Measurements from ENCODE around the gene CDSN.
"Not testable (repeated sequence)": the region's sequence is repeated elsewhere in the genome, so short reads cannot be mapped to it uniquely, and the experiment has no call there.

Gene CDSN, protein sequence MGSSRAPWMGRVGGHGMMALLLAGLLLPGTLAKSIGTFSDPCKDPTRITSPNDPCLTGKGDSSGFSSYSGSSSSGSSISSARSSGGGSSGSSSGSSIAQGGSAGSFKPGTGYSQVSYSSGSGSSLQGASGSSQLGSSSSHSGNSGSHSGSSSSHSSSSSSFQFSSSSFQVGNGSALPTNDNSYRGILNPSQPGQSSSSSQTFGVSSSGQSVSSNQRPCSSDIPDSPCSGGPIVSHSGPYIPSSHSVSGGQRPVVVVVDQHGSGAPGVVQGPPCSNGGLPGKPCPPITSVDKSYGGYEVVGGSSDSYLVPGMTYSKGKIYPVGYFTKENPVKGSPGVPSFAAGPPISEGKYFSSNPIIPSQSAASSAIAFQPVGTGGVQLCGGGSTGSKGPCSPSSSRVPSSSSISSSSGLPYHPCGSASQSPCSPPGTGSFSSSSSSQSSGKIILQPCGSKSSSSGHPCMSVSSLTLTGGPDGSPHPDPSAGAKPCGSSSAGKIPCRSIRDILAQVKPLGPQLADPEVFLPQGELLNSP

GRCh38 chr6:31120151-31120915 lies at the start of gene CDSN:
Gene CDSN, minus strand, starts transcription at chr6:31120446. Its CDS starts 27 bp downstream, at chr6:31120419.
- DNase-seq, result no peak

DNA sequence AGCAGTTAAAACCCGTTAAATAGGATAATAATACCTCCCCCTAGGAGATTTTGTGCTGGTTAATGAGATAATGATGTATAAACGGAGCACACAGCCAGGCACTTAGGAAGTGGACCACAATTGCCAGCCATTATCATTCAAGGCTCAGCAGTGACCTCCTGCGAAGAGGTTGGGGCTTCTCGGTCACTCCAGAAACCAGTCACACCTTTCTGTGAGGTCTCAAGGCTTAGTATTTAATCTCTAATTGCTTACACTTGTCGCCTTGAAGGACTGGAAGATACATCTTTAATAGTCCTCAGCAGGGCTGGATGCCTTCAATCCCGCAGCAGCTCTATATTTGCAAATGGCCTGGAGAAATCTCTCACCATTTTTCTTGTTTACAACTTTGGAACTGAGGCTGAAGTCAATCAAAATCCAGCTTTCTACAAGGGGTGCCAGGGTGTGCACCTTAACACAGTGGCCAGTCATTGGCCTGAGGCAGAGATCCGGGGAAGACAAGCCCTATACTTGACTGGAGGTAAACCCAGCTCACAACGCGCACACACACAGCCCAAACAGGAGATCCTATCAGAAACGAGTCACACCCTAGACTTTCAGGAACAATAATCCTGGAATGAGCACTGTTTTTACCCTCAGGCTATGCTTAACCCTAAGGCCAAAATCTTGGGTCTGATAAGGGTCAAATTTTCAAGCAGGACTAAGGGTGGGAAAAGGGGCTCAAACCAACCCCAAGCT lies 49.0 kb upstream of the CDSN start:
- no peak for DNase-seq

DNA sequence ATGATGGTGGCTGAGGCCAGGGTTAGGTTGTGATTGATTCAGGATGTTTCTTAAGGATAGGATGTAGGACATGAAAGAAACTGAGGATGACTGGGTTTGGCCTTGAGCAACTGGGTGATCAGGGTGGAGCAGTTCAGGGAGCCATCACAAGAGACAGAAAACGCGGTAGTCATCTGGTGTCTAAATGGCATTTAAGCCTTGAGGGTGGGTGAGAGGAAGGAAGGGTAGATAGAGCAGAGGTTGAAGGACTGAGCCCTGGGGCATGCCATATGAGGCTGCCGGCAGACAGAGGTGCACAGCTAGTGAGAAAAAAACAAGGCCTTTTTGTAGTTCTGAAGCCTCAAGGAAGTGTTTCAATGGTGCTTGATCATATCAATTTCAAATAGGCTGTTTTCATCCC lies 48.4 kb upstream of the CDSN start:
- no peak for DNase-seq

GRCh38 chr6:31165986-31166385 lies 45.7 kb upstream of the CDSN start:
- no peak for DNase-seq

- not testable (repeated sequence) for DNase-seq
These were observed 45.0 kb upstream of the CDSN start for GRCh38 chr6:31165064-31165832.

DNA sequence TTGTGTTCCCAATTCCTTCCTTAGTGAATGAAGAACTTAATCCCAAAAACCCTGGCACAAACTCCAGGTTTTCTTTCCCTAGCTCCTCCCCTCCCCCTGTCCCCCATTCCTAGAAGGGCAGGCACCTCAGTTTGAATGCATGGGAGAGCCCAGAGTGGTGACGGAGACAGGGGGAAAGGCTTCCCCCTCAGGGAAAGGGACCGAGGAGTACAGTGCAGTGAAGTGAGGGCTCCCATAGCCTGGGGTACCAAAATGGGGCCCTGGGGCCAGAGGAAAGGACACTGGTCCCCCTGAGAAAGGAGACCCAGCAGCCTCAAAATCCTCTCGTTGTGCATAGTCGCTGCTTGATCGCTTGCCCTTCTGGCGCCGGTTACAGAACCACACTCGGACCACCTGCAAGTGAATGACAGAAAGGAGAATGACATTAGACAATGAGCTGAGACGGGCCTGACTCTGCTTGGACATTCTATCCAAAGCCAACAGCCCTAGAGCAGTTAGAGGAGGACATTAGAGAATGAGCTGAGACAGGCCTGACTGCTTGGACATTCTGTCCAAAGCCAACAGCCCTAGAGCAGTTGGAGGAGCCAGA lies 44.3 kb upstream of the CDSN start:
- not testable (repeated sequence) for DNase-seq

GRCh38 chr6:31163922-31164321 lies 43.7 kb upstream of the CDSN start:
- no peak for DNase-seq

GRCh38 chr6:31162463-31163165 lies 42.4 kb upstream of the CDSN start:
- DNase-seq, result no peak

DNA sequence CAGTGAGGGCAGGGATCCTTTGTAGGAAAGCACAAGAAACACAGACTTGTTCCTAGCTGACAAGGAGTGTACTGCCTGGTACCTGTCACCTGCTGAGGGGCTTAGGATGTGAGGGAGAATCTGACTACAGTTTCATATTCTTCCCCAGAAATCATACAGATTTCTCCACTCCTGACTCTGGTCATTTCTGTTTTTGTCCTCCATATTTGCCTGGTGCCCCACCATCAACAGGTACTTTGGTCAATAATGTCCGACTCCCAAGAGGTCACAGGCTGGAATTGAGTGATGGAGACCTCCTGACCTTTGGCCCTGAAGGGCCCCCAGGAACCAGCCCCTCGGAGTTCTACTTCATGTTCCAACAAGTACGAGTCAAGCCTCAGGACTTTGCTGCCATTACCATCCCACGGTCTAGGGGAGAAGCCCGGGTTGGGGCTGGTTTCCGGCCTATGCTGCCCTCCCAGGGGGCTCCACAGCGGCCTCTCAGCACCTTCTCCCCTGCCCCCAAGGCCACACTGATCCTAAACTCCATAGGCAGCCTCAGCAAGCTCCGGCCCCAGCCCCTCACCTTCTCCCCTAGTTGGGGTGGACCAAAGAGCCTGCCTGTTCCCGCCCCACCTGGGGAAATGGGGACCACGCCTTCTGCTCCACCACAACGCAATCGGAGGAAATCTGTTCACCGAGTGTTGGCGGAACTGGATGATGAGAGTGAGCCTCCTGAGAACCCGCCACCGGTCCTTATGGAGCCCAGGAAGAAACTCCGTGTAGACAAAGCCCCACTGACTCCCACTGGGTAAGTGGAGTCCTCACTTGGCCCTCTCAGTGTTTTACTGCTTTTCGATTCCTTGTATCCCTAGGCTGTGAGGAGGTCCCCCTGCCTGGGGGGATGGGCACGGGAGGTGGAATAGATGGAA lies 41.2 kb upstream of the CDSN start:
- DNase-seq, result no peak

DNA sequence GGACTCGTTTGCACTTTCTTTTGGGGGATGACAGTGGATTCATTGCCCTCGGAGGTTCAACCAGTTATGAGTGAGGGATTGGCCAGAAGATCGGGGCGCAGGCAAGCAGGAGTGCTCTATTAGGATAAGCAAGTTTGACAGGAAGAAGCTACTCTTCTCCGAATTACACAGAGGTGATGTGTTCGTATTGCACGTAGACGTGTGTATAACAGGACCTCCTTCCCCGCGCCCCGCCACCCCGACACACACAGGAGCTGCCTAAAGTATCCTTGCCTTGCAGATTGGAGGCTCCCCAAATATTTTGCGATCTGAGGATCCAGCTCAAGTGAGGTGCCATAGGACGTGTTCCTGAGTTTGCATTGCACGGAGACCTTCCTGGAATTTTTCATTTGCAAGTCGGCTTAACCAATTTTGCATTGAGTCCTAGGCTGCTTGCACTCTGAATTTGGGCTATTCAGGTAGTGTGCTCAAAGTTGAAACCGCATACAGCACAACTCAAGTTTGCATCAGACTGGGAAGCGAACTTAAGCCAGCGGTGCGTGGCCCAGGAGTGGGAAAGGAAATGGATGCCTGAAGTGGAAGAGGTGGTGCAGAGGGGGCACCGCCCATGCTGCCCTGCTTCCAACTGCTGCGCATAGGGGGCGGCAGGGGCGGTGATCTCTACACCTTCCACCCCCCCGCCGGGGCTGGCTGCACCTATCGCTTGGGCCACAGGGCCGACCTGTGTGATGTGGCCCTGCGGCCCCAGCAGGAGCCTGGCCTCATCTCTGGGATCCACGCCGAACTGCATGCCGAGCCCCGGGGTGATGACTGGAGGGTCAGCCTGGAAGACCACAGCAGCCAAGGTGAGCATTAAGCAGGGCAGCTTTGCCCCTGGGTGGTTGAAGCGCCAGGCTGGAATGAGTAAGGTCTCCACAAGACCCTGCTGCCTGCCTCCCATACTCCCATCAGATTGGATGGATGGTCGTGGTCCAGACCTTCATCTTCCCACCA lies 38.9 kb upstream of the CDSN start:
- peak; percentile 39 for DNase-seq

- DNase-seq, result peak; percentile 99
These were observed 38.1 kb upstream of the CDSN start, which contains the start of gene TCF19 for GRCh38 chr6:31158140-31158862. Gene TCF19, plus strand, starts transcription at chr6:31158589. Its CDS starts 881 bp downstream, at chr6:31159470.

DNA sequence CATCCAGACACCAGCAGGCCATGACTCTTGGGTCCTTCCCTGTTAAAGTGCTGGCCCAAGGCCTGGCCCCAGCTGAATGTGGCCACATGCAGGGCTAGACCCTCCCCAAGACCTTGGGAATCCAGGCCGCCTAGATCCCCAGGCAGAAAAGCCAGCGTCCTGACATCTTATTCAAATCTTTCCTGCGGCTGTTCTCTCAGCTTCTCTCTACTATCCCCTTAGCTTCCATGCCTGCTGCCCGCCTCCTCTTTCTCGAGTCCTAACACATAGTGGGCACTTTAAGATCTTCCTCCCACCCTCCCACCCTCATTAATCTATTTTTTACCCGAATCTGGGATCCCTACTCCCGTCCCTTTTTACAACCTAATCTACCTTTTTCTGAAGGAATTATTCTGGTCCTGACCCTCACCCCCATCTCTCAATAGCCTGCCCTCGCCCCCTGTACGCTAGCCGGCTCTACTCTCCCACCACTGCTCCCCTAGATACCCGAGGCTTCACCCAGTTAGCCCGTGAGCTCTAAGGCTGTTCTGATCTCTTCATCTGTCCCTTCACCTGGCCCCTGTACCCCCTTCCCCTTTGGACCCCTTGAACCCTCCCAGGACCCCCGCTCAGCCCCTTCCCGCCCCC lies 37.4 kb upstream of the CDSN start, which contains the start of gene CCHCR1:
TSS of gene CCHCR1 (minus strand) at position 290 of the 627 bp plus-strand sequence. CDS start at position 88, 202 bp downstream.
- no peak for DNase-seq

DNA sequence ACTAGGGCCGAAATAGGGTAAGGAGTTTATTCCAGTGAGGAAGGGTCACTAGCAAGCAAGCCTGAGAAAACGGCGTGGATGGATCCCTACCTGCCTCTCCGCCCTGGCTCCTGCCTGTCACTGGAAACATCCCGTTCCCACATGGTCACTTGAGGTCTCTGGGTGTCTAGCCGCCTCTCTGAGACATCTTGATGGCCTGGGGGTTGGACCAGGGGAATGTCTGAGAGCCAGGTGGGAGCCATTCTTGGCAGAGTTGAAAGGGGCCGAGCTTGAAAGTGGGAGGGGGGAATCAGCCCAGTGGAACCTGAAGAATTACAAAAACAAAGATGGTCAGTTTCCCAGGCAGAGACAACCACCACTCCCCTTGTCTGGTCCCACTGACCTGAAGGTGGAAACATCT lies 36.4 kb upstream of the CDSN start:
- DNase-seq, result no peak

GRCh38 chr6:31154436-31154835 lies 34.2 kb upstream of the CDSN start:
- DNase-seq, result no peak

DNA sequence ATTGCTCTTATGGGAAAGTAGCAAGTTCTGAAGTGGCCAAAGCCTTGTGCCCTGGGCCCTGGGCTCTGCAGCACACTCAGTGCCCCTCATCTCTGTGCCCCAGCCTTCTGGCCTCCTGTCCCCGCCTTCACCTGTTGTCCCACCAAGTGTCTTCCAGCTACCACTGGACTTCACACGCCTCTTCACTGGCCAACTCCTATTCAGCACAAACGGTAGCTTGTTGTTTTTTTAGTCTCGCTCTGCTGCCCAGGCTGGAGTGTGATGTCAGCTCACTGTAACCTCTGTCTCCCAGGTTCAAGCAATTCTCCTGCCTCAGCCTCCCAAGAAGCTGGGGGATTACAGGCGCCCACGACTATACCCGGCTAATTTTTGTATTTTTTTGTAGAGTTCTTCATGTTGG lies 32.5 kb upstream of the CDSN start:
- no peak for DNase-seq

DNA sequence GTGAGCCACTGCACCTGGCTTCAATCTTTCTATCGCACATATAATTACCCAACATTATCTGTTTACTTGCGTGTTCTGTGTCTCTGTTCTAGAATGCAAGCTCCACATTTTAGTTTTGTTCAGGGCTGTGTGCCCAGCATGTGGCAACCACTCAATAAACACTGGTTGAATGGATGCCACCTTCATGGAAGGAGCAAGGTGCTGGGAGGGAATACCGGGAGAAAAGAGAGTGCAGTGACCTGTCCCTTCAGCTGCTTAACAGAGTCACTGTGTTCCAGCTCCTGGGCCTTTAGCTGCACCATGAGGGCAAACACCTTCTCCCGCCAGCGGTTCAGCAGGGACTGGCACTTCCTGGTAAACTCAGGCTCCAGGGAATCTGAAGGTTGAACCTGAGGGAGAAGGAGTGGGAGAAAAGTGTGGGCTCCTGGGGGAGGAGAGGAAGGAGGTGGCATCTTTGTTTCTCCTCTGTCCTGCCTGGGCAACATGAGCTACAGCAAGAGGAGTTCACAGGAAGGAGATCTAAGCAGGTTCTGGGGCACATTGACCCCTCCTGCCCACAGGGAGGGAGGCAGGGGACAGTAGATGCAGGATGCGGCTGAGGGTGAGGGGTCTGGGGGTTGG lies 29.7 kb upstream of the CDSN start:
- DNase-seq, result no peak

DNA sequence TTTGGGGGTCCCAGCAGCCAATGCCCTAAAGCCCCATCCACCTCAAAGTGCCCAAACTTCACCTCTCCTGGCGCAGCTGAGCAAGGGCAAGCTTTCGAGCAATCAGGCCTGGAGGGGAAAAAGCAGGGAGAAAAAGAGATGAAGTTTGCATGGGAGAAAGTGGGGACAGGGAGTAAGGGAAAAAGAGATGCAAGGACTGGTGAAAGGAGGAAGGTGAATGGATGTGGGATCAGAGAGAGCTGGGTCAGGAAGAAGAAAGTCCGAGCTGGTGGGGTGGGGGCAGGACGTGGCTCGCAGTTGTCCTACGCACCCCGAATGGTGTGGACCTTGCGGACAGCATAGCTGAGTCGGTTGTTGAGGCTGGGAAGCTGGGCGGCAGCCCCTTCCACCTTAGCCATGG lies 25.1 kb upstream of the CDSN start:
- no peak for DNase-seq
